CD4-positive, alpha-beta T cell treated with Interleukin-15 for 1 hour (primary cell): Measurements from ENCODE around the gene TSHZ2.

Experiments
- DNase-seq: peaks from one replicate; pipeline ENCODE4 v3.0.0-alpha.2; 2020

TSHZ2 gene

GRCh38 chr20:53330601-53331140 lies 358.5 kb downstream of the TSHZ2 start:
- DNase-seq = no peak

GRCh38 chr20:53331151-53331973 lies 359.2 kb downstream of the TSHZ2 start:
- DNase-seq = no peak

- no peak for DNase-seq
These were observed 360.1 kb downstream of the TSHZ2 start for GRCh38 chr20:53332022-53332837.

GRCh38 chr20:53334861-53335260 lies 362.7 kb downstream of the TSHZ2 start:
- no peak for DNase-seq

- no peak for DNase-seq
These were observed 363.4 kb downstream of the TSHZ2 start for GRCh38 chr20:53335555-53335954.

GRCh38 chr20:53336892-53337291 lies 364.7 kb downstream of the TSHZ2 start:
- no peak for DNase-seq

GRCh38 chr20:53337390-53338101 lies 365.4 kb downstream of the TSHZ2 start:
- DNase-seq = no peak

- DNase-seq = no peak
These were observed 366.6 kb downstream of the TSHZ2 start for GRCh38 chr20:53338716-53339115.

- DNase-seq = no peak
These were observed 370.3 kb downstream of the TSHZ2 start for GRCh38 chr20:53342429-53342828.

- DNase-seq = no peak
These were observed 371.3 kb downstream of the TSHZ2 start for GRCh38 chr20:53343448-53343847.

- no peak for DNase-seq
These were observed 372.7 kb downstream of the TSHZ2 start for GRCh38 chr20:53344891-53345290.

- no peak for DNase-seq
These were observed 373.6 kb downstream of the TSHZ2 start for GRCh38 chr20:53345536-53346334.

- DNase-seq = no peak
These were observed 374.1 kb downstream of the TSHZ2 start for GRCh38 chr20:53346335-53346648.

GRCh38 chr20:53349730-53350129 lies 377.6 kb downstream of the TSHZ2 start:
- no peak for DNase-seq

- no peak for DNase-seq
These were observed 380.7 kb downstream of the TSHZ2 start for GRCh38 chr20:53352727-53353440.

- no peak for DNase-seq
These were observed 382.2 kb downstream of the TSHZ2 start for GRCh38 chr20:53354314-53354713.

GRCh38 chr20:53355790-53356189 lies 383.6 kb downstream of the TSHZ2 start:
- DNase-seq = no peak

- DNase-seq = no peak
These were observed 387.3 kb downstream of the TSHZ2 start for GRCh38 chr20:53359425-53359824.

GRCh38 chr20:53360852-53361251 lies 388.7 kb downstream of the TSHZ2 start:
- no peak for DNase-seq

- DNase-seq = no peak
These were observed 390.6 kb downstream of the TSHZ2 start for GRCh38 chr20:53362736-53363135.

GRCh38 chr20:53364646-53365045 lies 392.5 kb downstream of the TSHZ2 start:
- DNase-seq = no peak

GRCh38 chr20:53365076-53365475 lies 392.9 kb downstream of the TSHZ2 start:
- DNase-seq = no peak
